ENCODE results near the gene HDLBP.

HDLBP gene

DNA sequence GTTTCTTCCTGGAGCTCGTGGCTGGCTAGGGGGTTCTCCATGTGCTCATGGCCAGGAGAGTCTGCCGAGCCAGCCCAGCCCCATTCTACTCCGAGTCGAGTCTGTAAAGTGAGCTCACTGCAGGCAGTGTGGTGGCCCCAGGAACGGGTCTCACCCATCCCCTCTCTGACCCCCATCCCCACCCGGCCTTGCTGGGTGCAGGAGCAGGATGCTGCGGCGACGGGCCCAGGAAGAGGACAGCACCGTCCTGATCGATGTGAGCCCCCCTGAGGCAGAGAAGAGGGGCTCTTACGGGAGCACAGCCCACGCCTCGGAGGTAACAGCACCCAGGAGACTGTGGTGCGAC, 125.6 kb downstream of the HDLBP start:
- no peak for DNase-seq

DNA sequence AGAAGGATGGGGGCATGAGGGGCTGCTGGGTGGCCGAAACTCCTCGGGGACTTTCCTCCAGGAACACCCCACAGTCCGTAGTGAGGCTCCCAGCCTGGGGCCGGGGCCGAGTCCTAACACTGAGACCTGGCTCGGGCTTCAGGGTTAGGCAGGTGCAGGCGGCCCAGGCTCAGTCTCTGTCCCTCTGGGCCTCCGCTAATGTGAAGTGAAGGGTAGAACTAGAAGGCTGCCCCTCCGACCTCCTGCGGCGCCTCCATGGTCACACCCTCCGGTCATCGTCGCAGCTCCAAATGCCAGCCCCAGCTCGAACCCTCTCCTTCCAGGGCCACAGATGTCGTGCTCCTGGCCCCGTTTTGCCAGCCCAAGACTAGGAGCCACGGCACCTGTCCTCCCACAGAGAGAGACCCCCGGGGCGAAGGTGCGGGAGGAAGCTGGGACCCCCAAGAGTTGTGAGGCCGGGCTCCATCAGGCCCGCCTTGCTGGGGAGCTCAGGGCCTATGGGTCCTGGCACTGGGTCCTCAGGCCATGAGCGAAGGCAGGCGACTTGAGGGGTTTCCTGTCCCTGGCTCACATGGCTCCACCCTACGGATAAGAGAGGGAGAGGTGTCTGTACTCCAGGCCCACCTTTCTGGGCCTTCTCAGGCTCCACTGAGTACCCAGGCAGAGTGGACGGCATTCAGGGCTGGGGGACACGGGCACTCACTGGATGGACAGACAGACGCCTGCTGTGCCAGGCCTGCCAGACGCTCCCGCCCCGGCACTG, 126.2 kb downstream of the HDLBP start:
- DNase-seq: no peak

DNA sequence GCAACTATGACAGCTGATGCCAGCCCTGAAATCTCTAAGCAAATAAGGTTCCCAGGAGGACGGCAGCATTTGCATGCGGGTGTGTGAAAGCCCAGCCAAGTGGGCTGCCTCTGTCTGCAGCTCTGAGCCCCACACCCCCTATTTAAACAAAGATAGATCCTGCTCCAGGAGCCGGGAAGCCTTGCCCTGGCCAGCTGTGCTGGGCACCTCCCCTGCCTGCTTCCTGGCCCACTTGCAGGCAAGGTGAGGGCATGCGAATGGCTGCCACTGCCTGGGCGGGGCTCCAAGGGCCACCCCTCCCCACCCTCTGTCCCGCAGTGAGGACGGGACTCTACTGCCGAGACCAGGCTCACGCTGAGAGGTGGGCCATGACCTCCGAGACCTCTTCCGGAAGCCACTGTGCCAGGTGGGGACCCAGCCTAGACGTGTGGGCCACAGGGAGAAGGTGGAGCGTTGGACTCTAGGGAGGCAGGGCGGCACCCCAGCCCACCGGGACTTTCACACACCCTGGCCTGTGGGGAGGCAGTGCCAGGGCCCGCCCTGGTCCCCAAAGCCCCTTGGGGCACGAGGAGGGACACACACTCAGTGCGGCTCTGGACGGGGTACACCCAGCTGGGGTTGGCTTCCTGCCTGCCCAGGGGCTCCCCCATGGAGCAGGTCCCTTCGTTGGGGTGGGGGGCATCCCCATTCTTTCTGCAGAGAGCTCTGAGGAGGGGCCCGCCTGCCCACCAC, 126.9 kb downstream of the HDLBP start, which contains the start of gene ANO7:
ANO7 (plus strand) TSS at position 317 of the 732 bp plus-strand sequence. CDS start 1,387 bp downstream, outside the sequence.
- no peak for DNase-seq

DNA sequence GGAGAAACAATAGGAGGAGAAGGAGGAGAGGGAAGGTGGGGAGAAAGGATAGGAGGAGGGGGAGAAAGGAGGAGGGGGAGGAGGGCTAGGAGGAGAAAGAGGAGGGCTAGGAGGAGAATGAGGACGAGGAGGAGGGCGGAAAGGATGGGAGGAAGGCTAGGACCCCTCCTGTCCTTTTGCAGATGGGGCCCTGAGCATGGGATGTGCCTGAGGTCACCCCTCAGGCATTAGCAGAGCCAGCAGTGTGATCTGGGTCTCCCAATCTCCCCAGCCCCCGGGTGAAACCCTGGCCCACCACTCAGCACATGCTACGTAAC, 127.6 kb downstream of the HDLBP start:
- DNase-seq: no peak

DNA sequence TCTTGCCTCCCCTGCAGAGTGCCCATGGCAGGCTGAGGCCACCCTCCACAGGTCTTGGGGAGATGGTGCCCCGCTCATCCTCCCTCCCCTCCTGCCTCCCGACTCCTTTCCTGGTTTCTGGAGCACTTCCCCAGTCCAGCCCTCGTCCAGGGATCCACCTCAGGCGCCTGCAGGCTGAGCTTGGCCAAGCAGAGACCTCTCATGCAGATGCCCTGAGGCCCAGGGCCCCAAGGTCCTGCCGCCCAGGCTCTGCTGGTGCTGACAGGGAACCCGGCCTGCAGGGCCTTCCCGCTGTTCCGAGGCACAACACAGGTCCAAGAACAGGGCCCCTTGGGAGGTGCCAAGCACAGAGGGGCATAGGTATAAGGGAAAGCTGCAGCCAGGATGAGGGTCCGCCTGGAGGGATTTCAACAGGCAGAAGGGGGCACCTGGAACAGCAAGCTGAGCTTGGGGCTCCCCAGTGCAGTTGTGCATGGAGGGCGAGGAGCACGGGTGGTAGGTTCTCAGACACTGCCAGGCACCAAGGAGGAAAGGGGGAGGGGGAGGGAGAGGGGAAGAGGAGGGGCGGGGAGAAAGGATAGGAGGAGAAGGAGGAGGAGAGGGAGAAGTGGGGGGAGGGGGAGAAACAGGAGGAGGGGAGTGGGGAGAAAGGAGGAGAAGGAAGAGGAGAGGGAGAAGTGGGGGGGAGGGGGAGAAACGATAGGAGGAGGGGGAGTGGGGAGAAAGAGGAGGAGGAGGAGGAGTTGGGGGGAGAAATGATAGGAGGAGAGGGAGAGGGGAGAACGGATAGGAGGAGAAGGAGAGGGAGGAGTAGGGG, 128.2 kb downstream of the HDLBP start:
- no peak for DNase-seq

DNA sequence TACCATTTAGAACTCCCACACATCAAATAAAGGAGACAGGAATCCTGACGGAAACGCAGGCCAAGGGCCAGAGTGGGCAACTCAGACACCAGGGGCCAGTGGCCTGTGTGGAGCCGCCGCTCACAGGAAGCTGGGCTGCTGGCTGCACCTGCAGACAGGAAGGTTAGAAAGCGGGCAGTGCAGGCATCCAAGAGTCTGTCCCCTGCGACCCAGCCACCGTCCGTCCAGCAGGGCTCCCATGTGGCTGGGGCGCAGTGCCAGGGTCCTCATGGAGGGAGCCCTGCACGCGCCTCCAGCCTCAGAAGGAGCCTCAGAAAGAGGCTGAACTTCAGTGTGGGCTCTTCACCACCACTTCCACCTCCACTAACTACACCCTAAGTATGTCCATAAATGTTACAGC, 129.5 kb downstream of the HDLBP start:
- DNase-seq: no peak

DNA sequence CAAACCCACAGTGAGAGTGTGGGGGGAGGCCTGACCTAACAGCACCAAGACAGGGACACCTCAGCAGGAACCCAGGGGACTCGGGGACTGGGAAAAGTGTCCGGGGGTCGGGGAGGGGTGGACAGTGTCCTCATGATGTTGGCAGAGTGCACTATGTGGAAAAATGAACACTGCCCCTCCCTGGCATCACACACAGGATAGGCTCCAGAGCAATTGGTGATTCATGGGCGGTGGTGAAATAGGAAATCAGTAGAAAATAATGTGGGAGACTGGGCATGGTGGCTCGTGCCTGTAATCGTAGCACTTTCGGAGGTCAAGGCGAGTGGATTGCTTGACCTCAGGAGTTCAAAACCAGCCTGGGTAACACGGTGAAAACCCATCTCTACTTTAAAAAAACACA, 130.6 kb downstream of the HDLBP start:
- no peak for DNase-seq

DNA sequence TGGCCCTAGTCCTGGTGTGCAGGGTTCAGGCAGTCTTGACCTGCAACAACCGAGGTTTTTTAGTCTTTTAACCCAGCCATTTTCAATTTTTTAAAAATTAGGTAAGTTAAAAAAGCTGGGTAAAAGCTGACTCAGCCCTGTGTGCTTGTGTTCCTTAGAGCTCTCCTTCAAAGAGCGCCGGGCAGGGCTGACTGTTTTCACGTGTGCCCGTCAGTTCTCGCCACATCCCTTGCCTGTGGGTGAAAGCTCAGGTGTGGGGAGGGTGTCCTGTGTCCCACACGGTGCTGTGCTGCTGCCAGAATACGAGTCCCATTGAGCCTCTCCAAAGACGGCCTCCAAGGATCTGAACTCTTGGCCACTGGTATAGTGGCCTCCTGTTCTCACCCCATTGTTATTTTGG, 132.3 kb downstream of the HDLBP start:
- no peak for DNase-seq

DNA sequence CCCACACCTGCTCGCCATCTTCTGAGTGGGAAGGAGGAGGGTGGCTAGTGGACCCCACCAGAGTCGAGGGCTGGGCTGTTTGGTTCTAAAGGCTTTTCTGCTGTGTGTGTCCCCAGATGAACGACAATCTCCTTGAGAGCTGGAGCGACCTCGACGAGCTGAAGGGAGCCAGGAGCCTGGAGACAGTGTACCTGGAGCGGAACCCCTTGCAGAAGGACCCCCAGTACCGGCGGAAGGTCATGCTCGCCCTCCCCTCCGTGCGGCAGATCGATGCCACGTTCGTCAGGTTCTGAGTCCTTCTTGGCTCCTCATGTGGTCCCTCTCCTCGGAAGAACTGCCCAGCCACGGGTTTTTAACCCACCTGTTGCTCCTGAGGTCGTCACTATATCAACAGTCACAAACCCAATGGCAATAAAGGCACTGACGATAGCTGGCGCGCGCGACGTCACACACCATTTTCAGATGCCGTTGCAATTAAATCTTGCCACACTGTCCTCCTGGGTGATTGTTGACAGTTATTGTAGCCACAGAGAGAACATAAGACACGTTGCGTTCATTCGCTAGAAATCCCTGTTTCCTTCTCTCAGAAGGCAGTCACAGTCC, 132.8 kb downstream of the HDLBP start:
- DNase-seq: no peak

DNA sequence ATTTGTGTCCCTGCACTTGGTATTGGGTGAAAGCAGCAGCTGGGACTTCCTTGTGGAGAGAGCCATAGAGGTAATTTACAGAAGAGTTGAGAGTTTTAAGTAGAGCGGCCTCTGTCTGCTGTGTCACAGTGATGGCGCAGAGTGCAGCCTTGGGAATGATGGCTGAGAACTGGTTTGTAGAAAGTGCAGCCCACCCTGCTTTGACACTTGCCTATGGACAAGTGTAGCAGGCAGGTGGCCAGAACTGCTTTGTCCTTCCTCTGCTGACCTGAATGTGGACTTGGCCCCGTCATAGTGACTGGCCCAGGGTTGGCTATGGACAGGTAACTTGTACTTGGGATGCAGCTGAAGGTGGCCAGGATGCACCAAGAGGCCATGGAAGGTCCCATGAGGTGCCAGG, 133.3 kb downstream of the HDLBP start:
- no peak for DNase-seq

DNA sequence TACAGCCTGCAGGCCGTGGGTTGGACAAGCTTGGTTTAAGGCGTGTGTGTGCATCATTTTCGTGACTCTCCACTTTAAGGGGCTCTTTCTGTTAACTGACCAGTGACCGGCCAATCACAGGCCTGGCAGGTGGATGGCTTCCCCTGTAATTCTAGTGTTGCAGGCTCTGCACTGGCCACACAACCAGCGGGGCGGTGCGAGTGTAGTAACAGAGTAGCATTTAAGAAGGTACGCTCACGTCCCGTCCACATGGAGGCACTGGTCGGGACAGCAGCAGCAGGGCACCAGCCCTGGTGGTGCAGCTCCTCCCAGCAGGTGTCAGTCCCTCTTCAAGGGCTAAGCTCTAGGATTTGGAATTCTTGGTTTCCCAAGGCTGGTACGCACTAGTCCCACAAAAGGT, 135.0 kb downstream of the HDLBP start:
- DNase-seq: no peak

DNA sequence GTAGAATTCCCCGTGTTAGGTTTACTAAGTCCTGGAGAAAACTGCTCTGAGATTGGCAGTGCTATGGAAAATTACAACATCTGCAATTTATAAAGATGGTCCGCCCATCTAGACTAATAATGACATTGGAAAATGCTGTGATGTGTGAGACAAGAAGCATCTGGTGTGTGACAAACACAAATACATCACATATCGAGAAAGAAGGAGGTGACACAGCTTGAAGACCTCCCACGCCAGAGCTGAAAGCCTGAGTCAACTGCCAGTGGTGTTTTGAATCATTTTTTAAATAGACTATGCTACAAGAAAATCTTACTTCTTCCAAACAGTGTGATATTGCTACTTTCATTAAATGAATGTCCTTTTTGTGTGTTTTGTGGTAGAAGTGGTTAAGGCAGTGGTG, 135.6 kb downstream of the HDLBP start:
- no peak for DNase-seq

DNA sequence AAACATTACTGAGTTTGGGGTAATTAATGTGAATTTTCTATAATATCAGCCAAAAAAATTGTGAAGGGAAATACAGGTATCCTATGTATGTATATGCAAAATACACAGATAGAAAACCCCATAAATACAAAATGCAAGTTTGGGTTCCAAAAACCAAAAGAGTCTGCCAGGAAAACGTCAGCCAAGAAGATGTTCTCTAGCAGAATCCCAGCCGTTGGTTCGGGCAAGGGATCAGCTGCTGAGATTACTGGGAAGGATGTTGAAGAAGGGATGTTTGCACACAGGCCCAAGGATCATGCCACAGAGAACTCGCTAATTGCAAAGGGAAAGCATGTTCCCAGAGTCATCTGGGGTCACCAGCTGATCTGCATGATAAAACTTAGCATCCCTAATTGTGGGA, 136.5 kb downstream of the HDLBP start:
- DNase-seq: no peak

DNA sequence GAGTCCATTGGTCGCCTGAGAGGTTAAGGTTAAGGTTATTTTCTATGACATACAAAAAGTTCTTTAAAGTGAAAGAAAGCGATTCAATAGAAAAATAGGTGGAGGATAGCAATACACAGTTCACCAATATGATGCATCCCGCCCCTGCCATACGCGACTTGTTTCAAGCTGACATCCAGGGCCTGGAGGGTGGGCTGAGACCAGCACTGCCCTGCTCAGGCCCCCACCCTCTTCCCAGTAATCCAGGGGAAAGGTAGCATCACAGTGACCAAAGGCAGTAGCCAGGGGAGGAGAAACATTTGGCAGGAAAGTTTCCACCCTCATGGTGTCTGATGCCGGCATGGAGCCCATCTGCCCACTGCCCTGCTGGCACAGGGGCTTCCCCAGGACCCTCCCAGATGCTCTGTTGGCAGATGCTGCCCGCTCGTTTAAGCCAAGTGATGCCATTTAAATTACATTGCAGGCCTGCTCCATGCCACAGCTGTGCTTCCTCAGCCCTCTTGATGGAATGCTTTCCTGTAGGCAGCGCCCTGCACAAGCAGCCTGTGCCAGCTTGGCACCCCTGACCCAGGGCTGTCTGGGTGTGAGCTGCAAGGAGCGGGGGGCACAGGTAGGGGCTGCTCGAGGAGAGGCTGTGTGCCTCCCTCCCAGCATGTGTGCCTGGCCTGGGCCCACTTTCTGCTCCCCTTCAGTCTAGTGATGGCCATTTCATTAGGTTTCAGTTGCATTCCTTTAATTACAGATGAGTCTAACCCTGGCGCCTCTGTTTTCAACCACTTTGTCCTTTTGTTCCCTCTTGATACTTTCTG, 137.7 kb downstream of the HDLBP start:
- no peak for DNase-seq
